Measurements from ENCODE around the gene ZNF778. TPM values are rescaled to one million over a fixed set of nuclear protein-coding genes. Genes with fewer than 3 reads are reported as not detected.

ZNF778 gene
- polyA plus RNA-seq, 1 of the 3 experiments (the other 2 are of a cell fraction): 10.8 TPM

DNA sequence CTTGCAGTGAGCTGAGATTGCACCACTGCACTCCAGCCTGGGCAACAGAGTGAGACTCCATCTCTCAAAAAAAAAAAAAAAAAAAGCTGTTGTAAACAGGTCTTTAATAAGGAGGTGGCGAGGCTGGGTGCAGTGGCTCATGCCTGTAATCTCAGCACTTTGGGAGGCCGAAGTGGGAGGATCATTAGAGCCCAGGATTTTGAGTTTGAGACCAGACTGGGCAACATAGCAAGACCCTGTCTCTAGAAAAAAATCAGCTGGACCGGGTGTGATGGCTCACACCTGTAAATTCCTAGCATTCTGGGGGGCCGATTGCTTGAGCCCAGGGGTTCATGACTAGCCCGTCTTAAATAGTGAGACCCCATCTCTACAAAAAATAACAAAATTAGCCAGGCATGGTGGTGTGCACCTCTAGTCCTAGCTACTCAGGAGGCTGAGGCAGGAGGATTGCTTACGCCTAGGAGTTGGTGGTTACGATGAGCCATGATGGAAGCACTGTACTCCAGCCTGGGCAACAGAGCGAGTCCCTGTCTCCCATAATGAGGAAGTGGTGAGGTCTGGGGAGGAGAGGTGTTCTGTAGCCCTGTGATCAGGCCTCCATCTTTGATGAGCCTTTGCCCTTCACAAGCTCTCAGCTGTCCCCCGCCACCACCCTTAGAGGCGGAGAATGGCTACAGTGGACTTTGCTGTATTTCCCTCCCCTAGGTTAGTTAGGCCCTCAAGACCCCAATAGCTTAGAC, 36.2 kb downstream of the ZNF778 start (continued):
- TF ChIP-seq, protein P1, sequence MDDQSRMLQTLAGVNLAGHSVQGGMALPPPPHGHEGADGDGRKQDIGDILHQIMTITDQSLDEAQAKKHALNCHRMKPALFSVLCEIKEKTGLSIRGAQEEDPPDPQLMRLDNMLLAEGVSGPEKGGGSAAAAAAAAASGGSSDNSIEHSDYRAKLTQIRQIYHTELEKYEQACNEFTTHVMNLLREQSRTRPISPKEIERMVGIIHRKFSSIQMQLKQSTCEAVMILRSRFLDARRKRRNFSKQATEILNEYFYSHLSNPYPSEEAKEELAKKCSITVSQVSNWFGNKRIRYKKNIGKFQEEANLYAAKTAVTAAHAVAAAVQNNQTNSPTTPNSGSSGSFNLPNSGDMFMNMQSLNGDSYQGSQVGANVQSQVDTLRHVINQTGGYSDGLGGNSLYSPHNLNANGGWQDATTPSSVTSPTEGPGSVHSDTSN (IDR thresholded peaks at IDR 0.05): no peak
- TF ChIP-seq, protein P2, sequence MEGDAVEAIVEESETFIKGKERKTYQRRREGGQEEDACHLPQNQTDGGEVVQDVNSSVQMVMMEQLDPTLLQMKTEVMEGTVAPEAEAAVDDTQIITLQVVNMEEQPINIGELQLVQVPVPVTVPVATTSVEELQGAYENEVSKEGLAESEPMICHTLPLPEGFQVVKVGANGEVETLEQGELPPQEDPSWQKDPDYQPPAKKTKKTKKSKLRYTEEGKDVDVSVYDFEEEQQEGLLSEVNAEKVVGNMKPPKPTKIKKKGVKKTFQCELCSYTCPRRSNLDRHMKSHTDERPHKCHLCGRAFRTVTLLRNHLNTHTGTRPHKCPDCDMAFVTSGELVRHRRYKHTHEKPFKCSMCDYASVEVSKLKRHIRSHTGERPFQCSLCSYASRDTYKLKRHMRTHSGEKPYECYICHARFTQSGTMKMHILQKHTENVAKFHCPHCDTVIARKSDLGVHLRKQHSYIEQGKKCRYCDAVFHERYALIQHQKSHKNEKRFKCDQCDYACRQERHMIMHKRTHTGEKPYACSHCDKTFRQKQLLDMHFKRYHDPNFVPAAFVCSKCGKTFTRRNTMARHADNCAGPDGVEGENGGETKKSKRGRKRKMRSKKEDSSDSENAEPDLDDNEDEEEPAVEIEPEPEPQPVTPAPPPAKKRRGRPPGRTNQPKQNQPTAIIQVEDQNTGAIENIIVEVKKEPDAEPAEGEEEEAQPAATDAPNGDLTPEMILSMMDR (IDR thresholded peaks at IDR 0.05): no peak
- no peak for TF ChIP-seq CHD2 (IDR thresholded peaks at IDR 0.05; ENCODE audit: low read length, partially characterized antibody)
- TF ChIP-seq EP300 (IDR thresholded peaks at IDR 0.05; ENCODE audit: borderline replicate concordance in 1 of 2, low read depth in 1 of 2, low read length in 1 of 2): no peak
- TF ChIP-seq, protein P3, sequence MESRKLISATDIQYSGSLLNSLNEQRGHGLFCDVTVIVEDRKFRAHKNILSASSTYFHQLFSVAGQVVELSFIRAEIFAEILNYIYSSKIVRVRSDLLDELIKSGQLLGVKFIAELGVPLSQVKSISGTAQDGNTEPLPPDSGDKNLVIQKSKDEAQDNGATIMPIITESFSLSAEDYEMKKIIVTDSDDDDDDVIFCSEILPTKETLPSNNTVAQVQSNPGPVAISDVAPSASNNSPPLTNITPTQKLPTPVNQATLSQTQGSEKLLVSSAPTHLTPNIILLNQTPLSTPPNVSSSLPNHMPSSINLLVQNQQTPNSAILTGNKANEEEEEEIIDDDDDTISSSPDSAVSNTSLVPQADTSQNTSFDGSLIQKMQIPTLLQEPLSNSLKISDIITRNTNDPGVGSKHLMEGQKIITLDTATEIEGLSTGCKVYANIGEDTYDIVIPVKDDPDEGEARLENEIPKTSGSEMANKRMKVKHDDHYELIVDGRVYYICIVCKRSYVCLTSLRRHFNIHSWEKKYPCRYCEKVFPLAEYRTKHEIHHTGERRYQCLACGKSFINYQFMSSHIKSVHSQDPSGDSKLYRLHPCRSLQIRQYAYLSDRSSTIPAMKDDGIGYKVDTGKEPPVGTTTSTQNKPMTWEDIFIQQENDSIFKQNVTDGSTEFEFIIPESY (IDR thresholded peaks at IDR 0.05; ENCODE audit: borderline replicate concordance, low read depth): no peak
- TF ChIP-seq, protein P4, sequence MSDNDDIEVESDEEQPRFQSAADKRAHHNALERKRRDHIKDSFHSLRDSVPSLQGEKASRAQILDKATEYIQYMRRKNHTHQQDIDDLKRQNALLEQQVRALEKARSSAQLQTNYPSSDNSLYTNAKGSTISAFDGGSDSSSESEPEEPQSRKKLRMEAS (IDR thresholded peaks at IDR 0.05; ENCODE audit: low read depth): no peak
- TF ChIP-seq MEF2A (IDR thresholded peaks at IDR 0.05; ENCODE audit: borderline replicate concordance, low read depth): no peak
- TF ChIP-seq POLR2AphosphoS5 (IDR thresholded peaks at IDR 0.05; ENCODE audit: low read depth, low read length): no peak

DNA sequence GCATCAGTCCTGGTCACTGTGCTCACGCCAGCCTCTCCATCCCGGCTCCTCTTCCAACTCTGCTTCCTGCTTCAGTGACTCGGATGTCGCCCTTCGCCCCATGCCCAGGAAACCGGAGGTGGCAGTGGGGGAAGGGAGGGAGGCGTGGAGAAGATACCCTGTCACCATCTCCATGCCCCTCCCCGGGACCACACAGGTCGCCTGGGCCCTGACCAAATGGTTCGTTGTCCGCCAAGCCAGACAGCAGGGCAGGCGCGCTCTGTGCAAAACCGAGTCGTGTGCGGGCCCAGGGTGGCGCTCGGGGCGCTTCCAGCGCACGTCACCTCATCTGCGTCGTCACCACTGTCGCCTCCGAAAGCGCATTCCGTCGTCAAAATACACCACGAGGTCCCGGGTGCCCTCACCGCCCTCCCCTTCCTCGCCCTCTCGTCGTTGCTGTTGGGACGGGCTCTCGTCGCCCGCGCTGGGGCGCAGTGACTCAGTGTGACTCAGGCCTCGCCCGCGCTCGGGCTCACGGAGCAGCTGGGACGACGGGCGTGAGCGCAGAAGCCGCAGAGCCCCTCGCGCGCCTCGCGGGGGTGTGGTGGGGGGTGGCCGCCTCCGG, 39.2 kb downstream of the ZNF778 start:
- Histone ChIP-seq H3K4me1 (ENCODE audit: control insufficient read depth in 1 of 2, insufficient read depth in 2 of 2, low read depth in 1 of 2, low read length in 1 of 2) (no peaks in the 10 kb centered on the region), H3K27me3 (ENCODE audit: insufficient read depth) (no peaks in the 10 kb centered on the region), H3K4me3 (ENCODE audit: low read depth in 2 of 2, low read length in 1 of 2) (no peak overlapping the region), H3F3A (replicated peaks; ENCODE audit: insufficient read depth) (no peaks in the 10 kb centered on the region), H3K27ac (ENCODE audit: low read depth in 2 of 2, low read length in 1 of 2) (no peak overlapping the region), H3K4me2 (no peak overlapping the region), H4K20me1 (ENCODE audit: insufficient read depth) (no peaks in the 10 kb centered on the region), H2AFZ (ENCODE audit: low read depth) (no peak overlapping the region), H3K9me3 (no peaks in the 10 kb centered on the region), H3K79me2 (ENCODE audit: insufficient read depth) (no peaks in the 10 kb centered on the region), H3K9ac (no peak overlapping the region), H3K36me3 (replicated peaks in 1 of 2; ENCODE audit: control insufficient read depth in 1 of 2, insufficient read depth in 2 of 2, low read length in 1 of 2) (no peaks in the 10 kb centered on the region), H3K9me2 (no peaks in the 10 kb centered on the region)
- TF ChIP-seq, protein P5, sequence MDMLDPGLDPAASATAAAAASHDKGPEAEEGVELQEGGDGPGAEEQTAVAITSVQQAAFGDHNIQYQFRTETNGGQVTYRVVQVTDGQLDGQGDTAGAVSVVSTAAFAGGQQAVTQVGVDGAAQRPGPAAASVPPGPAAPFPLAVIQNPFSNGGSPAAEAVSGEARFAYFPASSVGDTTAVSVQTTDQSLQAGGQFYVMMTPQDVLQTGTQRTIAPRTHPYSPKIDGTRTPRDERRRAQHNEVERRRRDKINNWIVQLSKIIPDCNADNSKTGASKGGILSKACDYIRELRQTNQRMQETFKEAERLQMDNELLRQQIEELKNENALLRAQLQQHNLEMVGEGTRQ (IDR thresholded peaks at IDR 0.05; ENCODE audit: borderline replicate concordance, low read depth, low read length): no peak
- no peak for TF ChIP-seq CHD2 (IDR thresholded peaks at IDR 0.05; ENCODE audit: low read length, partially characterized antibody)
- TF ChIP-seq, protein P4 (IDR thresholded peaks at IDR 0.05; ENCODE audit: low read depth): peak; percentile 63; the same call in 1 of the 2 replicates
- peak; percentile 59; the same call in 1 of the 2 replicates for TF ChIP-seq FOSL2 (IDR thresholded peaks at IDR 0.05; ENCODE audit: borderline replicate concordance, low read depth)
- TF ChIP-seq, protein P1 (IDR thresholded peaks at IDR 0.05): no peak
- no peak for TF ChIP-seq FOXJ3 (CRISPR knock-in tag; IDR thresholded peaks at IDR 0.05)
- 48% methylated on average over 27 of the region's 57 CpGs for WGBS (ENCODE audit: low lambda C conversion rate)
- CTCF ChIA-PET: interaction anchor here (1.0 kb wide), 1 partner anchor 118 kb away, joined by 3 read pairs; no protein-coding TSS in a partner anchor
- POLR2A ChIA-PET: no interaction called here
- peak; percentile 30 for DNase-seq
